GM12878 (cell line): ENCODE results near the gene TAAR9. TPM values are rescaled to one million over a fixed set of nuclear protein-coding genes. Genes with fewer than 3 reads are reported as not detected.

Experiments used
- EED ChIP-seq: sonication (generic); IDR thresholded peaks from 2 replicates; pipeline ENCODE4 v1.6.1; 2016; ENCODE audit warnings: antibody characterized with exemption, low read depth
- HDAC6 ChIP-seq: fragments of 200-600 bp; sonication (generic); IDR thresholded peaks from one replicate; pipeline ENCODE4 v1.8.0; 2017; ENCODE audit warnings: antibody characterized with exemption; ENCODE audit not compliant: unreplicated experiment
- HDGF ChIP-seq: fragments of 450-650 bp; IDR thresholded peaks from 2 replicates; pipeline ENCODE4 v1.6.1; 2016; ENCODE audit warnings: antibody characterized with exemption
- MYB ChIP-seq: fragments of 150-350 bp; IDR thresholded peaks from 2 replicates; pipeline ENCODE4 v1.6.1; 2014; ENCODE audit warnings: mild to moderate bottlenecking, low read depth, low read length, borderline replicate concordance
- NFIC ChIP-seq: IDR thresholded peaks from 2 replicates; pipeline ENCODE4 v1.6.1; 2012; ENCODE audit warnings: low read depth, mild to moderate bottlenecking, inconsistent platforms, low read length, moderate library complexity
- PAX5 ChIP-seq: IDR thresholded peaks from 2 replicates; pipeline ENCODE4 v1.6.1; 2011; ENCODE audit warnings: low read depth, low read length, borderline replicate concordance
- RUNX3 ChIP-seq: IDR thresholded peaks from 2 replicates; pipeline ENCODE4 v1.6.1; 2012; ENCODE audit warnings: low read length, inconsistent platforms
- SRF ChIP-seq, 2 experiments: IDR thresholded peaks; 2 replicates each; pipeline ENCODE4 v1.6.1; 2011; ENCODE audit warnings: low read depth in 2 of 2, low read length in 2 of 2, mild to moderate bottlenecking in 1 of 2, moderate library complexity in 1 of 2
- polyA plus RNA-seq, 11 experiments: library from polyadenylated mRNA; depleted of rRNA in 4 of 11; unstranded in 6 of 11; stranded (reverse) in 5 of 11; fragments of >200 nt; fragmentation: Nextera tagmentation in 4 of 11; fragmentation: Illumina TruSeq in 1 of 11; extraction: Ambion mirVana in 4 of 11; extraction: Trizol in 1 of 11; gene quantifications; 1 replicate in 1 of 11; 2 replicates in 10 of 11; pipeline versions ENCODE4 v1.2.1 to v1.2.3, GENCODE V29; 2011 to 2016; ENCODE audit warnings: inconsistent platforms in 2 of 11, missing spikeins in 2 of 11, low read depth in 1 of 11
- total RNA-seq, 4 experiments: library from RNA; depleted of rRNA in 3 of 4; stranded (reverse); fragments of >200 nt in 3 of 4; fragmentation: Illumina TruSeq in 1 of 4; extraction: Trizol in 1 of 4; gene quantifications; 2 replicates each; pipeline versions ENCODE4 v1.2.1 to v1.2.3, GENCODE V29; 2013 to 2021
- TF ChIP-seq, protein P1 (sequence below): fragments of 450-650 bp; IDR thresholded peaks from 2 replicates; pipeline ENCODE4 v1.6.1; 2017; ENCODE audit warnings: low read depth, mild to moderate bottlenecking, moderate library complexity

Gene TAAR9
- total and polyA plus RNA-seq, 10 of the 15 experiments (the other 5 are each of a cell fraction or from before 2014, with no cell fraction given), result not detected

DNA sequence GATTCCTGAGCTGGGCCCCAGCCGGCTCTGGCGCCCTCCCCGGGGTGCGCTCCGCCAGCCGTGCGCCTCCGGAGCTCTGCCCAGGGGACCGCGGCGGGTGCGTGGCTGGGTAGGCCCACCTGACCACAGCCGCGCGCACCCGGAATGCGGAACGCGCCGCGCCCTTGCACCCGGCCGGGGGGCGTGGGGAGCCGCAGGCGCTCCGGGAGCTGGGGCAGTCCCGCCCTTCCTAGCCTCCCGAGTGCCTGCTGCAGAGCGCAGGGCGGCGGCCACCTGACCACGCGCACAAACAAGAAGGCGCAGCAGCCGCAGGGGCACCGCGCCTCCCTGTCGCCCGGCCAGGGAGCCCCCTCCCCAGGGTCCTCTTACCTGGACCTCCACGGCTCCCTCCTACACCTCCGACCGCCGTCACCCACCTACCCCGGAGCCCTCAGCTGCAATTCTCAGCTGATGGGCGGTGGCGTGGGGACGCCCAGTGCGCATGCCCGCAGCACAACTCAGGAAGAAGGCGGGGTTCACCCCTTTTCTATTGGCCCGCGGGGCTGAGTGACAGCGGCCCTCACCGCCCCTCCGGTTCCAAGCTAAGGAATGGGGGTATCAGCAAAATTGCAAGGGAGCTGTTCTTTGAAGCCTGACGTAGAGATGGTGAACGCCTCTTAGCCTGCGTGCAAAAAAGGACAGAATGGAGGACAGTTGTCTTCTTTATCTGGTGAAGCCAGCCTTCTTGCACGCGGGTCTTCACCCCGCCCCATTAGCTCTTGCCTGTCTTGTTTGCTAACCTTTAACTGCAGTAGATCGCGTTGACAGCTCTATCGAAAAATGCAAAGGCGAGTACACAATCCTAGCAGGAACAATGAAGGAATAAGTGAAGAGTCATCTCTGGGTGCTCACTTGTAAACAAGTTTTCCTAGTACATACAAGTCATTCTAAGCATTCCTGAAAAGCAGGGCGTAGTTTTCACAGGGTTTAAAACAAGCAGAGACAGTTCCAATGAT lies 25.1 kb upstream of the TAAR9 start, which contains the start of gene STX7 (continued):
- TF ChIP-seq PAX5 (peak; percentile 66; the same call in 1 of the 2 replicates), NFIC (no peak), SRF (IDR thresholded peaks at IDR 0.05; ENCODE audit: low read depth in 2 of 2, low read length in 2 of 2) (no peak), EED (no peak; the same call in none of the 2 replicates), MYB (no peak), RUNX3 (no peak; the same call in 1 of the 2 replicates), HDGF (0 out of 2 replicates have a peak, but pooled peaks have one; percentile 47), HDAC6 (peak; percentile 90)
- TF ChIP-seq, protein P1, sequence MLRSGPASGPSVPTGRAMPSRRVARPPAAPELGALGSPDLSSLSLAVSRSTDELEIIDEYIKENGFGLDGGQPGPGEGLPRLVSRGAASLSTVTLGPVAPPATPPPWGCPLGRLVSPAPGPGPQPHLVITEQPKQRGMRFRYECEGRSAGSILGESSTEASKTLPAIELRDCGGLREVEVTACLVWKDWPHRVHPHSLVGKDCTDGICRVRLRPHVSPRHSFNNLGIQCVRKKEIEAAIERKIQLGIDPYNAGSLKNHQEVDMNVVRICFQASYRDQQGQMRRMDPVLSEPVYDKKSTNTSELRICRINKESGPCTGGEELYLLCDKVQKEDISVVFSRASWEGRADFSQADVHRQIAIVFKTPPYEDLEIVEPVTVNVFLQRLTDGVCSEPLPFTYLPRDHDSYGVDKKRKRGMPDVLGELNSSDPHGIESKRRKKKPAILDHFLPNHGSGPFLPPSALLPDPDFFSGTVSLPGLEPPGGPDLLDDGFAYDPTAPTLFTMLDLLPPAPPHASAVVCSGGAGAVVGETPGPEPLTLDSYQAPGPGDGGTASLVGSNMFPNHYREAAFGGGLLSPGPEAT, result no peak
